Panc1 (cell line): ENCODE results near the gene SLX9. TPM values are rescaled to one million over a fixed set of nuclear protein-coding genes. Genes with fewer than 3 reads are reported as not detected.

Experiments used
- ATAC-seq: fragments of 200-7000 bp; cut with Tn5 transposase; 2 replicates; pipeline ENCODE4 v1.9.1; 2020; ENCODE audit warnings: mild to moderate bottlenecking, moderate library complexity
- BruUV-seq: library from RNA; stranded (reverse); fragments of 400-500 nt; replicated peaks from 2 replicates; lab custom pipeline; 2021; lab: Mats Ljungman, UMichigan
- CTCF ChIA-PET: fragments of 300-600 bp; sonication (Branson Sonifier 250); formaldehyde crosslinking; loops from one replicate; lab custom pipeline; 2022; ENCODE audit warnings: antibody characterized with exemption; lab: Charles Lee
- POLR2A ChIA-PET: fragments of 300-600 bp; sonication (Branson Sonifier 250); formaldehyde crosslinking; loops from one replicate; lab custom pipeline; 2022; ENCODE audit warnings: antibody characterized with exemption; lab: Charles Lee
- DNase-seq: peaks from one replicate; pipeline ENCODE4 v3.0.0-alpha.2; 2010; ENCODE audit warnings: low read depth, low spot score
- H3K27ac ChIP-seq: 2 replicates; pipeline ENCODE4 v1.5.1; 2011; ENCODE audit warnings: mild to moderate bottlenecking, low read length, inconsistent platforms
- H3K27me3 ChIP-seq: fragments of 200-500 bp; sonication (Bioruptor generic); 2 replicates; pipeline ENCODE4 v1.6.0; 2014; ENCODE audit warnings: low read length, inconsistent platforms; ENCODE audit not compliant: control insufficient read depth, insufficient read depth
- H3K36me3 ChIP-seq: fragments of 200-500 bp; sonication (Bioruptor generic); 2 replicates; pipeline ENCODE4 v1.5.1; 2014; ENCODE audit warnings: inconsistent platforms, mild to moderate bottlenecking, low read length, moderate library complexity; ENCODE audit not compliant: control insufficient read depth, insufficient read depth
- H3K4me1 ChIP-seq: 2 replicates; pipeline ENCODE4 v1.5.1; 2011; ENCODE audit warnings: inconsistent platforms, mild to moderate bottlenecking, low read length, moderate library complexity; ENCODE audit not compliant: control insufficient read depth, insufficient read depth
- H3K4me3 ChIP-seq, 2 experiments: 2 replicates each; pipeline ENCODE4 v1.5.1; 2011 to 2012; ENCODE audit warnings: low read depth in 2 of 2, low read length in 2 of 2, mild to moderate bottlenecking in 2 of 2, inconsistent platforms in 1 of 2, moderate library complexity in 1 of 2
- H3K9me3 ChIP-seq: fragments of 200-500 bp; sonication (Bioruptor generic); 2 replicates; pipeline ENCODE4 v1.5.1; 2014; ENCODE audit warnings: low read depth, mild to moderate bottlenecking, inconsistent platforms, low read length, moderate library complexity; ENCODE audit not compliant: control insufficient read depth, insufficient read depth
- POLR2AphosphoS5 ChIP-seq: IDR thresholded peaks from 2 replicates; pipeline ENCODE4 v1.6.1; 2012; ENCODE audit warnings: mild to moderate bottlenecking, low read depth, low read length, moderate library complexity
- SIN3A ChIP-seq: IDR thresholded peaks from 2 replicates; pipeline ENCODE4 v1.6.1; 2012; ENCODE audit warnings: low read depth, mild to moderate bottlenecking, low read length, moderate library complexity, borderline replicate concordance; ENCODE audit not compliant: insufficient read depth
- TCF7L2 ChIP-seq: IDR thresholded peaks from 2 replicates; pipeline ENCODE4 v1.6.1; 2011; ENCODE audit warnings: mild to moderate bottlenecking, low read depth, low read length, inconsistent platforms
- in situ Hi-C: cut with HindIII; loops from 2 replicates; pipeline ENCODE4 v1.10.0; 2016; ENCODE audit warnings: low sequenced_read_pairs, low pct_unique_long_range_greater_than_20kb
- intact Hi-C: fragments of 100-400 bp; cut with micrococcal nuclease; formaldehyde crosslinking; loops from one replicate; pipeline ENCODE4 v1.10.0; 2022; ENCODE audit not compliant: unreplicated experiment
- total RNA-seq: library from RNA; stranded (reverse); gene quantifications from one replicate; pipeline ENCODE4 v1.2.1, GENCODE V29; 2021; ENCODE audit not compliant: unreplicated experiment
- TF ChIP-seq, protein P1 (sequence below), 2 experiments: IDR thresholded peaks; 2 replicates each; pipeline ENCODE4 v1.6.1; 2011 to 2012; ENCODE audit warnings: low read depth in 2 of 2, control low read depth in 1 of 2, low read length in 1 of 2, mild to moderate bottlenecking in 1 of 2, moderate library complexity in 1 of 2; ENCODE audit not compliant: insufficient read depth in 1 of 2
- TF ChIP-seq, protein P2 (sequence below): fragments of 450-650 bp; IDR thresholded peaks from 2 replicates; pipeline ENCODE4 v1.5.1; 2017; ENCODE audit warnings: mild to moderate bottlenecking

The SLX9 gene
- total RNA-seq, 1 experiment from 2014 or later: 50.9 TPM

DNA sequence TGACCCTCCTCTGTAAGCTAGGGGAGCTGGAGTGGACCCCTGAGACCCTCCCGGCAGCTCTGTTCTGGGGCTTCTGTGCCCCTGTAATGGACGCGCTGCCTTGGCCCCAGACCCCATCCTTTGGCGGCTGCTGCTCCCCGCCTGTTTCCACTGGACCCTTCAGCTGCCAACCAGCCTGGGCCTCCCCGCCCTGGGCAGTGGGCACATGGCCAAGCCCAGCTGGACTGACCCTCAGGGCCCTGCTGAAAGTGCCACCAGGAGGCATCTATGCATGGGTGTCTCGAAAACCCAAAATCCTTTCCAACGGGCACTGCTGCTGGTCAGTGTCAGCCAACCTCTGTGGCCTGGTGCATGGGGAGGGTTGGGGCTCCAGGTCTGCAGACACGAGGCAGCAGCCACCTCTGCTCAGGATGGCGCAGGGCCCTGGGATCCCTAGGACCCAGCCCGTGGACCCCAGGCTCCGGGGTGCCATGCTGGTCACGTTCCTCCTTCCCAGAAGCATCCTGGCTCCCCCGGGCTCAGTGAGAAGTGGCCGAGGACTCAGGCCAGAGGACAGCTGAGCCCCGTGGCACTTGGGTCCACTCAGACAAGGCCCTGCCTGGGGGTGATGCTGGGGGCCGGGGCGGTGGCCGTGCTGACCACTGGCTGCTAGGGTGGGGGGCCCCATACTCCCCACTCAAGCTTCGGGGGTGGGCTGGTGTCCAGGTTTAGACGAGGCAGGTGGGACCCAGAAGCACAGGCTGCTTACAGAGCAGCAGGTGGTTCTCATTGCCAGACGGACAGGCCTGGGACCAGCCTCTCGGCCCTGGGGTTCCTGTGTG lies 46.9 kb downstream of the SLX9 start:
- Histone ChIP-seq H3K4me1 (no peaks in the 10 kb centered on the region), H3K4me3 (no peak overlapping the region), H3K27ac (no peak overlapping the region), H3K9me3 (no peaks in the 10 kb centered on the region), H3K36me3 (no peaks in the 10 kb centered on the region), H3K27me3 (no peaks in the 10 kb centered on the region)
- in situ Hi-C loops (no loop called here), intact Hi-C loops (no loop called here)
- TF ChIP-seq, protein P1, sequence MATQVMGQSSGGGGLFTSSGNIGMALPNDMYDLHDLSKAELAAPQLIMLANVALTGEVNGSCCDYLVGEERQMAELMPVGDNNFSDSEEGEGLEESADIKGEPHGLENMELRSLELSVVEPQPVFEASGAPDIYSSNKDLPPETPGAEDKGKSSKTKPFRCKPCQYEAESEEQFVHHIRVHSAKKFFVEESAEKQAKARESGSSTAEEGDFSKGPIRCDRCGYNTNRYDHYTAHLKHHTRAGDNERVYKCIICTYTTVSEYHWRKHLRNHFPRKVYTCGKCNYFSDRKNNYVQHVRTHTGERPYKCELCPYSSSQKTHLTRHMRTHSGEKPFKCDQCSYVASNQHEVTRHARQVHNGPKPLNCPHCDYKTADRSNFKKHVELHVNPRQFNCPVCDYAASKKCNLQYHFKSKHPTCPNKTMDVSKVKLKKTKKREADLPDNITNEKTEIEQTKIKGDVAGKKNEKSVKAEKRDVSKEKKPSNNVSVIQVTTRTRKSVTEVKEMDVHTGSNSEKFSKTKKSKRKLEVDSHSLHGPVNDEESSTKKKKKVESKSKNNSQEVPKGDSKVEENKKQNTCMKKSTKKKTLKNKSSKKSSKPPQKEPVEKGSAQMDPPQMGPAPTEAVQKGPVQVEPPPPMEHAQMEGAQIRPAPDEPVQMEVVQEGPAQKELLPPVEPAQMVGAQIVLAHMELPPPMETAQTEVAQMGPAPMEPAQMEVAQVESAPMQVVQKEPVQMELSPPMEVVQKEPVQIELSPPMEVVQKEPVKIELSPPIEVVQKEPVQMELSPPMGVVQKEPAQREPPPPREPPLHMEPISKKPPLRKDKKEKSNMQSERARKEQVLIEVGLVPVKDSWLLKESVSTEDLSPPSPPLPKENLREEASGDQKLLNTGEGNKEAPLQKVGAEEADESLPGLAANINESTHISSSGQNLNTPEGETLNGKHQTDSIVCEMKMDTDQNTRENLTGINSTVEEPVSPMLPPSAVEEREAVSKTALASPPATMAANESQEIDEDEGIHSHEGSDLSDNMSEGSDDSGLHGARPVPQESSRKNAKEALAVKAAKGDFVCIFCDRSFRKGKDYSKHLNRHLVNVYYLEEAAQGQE (IDR thresholded peaks at IDR 0.05; ENCODE audit: insufficient read depth in 1 of 2, low read depth in 2 of 2, low read length in 1 of 2): no peak
- no peak for TF ChIP-seq TCF7L2
- ChIA-PET CTCF (no interaction called here), POLR2A (no interaction called here)
- no TSS peak for BruUV-seq
- no peak for DNase-seq
- ATAC-seq: no peak

DNA sequence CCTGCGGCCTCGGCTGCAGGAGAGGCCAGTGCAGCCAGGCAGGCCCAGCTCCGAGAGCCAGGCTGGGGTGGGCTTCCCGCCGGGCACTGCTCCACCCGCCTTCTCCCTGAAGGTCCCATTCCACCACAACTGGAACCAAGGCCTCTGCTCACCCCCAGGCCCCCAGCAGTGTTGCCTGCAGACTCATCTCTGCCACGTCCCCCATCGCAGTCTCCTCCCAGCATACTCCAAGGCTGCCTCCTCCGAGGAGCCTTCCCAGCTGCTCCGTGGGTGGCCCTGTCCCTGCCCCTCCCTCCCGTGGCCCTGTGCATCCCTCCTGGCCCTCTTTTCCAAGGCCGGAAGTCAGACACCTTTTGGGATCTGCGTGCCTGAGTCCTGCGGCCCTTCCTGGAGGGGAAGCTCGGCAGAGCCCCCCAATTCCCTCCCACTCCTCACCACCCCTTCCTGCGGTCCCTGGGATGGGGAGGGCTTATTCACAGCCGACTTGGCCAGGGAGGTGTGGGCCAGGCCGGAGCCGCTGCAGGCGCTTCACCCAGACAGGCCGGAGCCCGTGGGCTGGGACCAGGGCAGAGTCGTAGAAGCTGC lies 47.6 kb downstream of the SLX9 start:
- no peaks in the 10 kb centered on the region for H3K27me3 ChIP-seq
- H3K4me3 ChIP-seq: no peak overlapping the region
- CTCF ChIA-PET: no interaction called here
- TF ChIP-seq TCF7L2 (no peak), POLR2AphosphoS5 (no peak), SIN3A (no peak)
- TF ChIP-seq, protein P2, sequence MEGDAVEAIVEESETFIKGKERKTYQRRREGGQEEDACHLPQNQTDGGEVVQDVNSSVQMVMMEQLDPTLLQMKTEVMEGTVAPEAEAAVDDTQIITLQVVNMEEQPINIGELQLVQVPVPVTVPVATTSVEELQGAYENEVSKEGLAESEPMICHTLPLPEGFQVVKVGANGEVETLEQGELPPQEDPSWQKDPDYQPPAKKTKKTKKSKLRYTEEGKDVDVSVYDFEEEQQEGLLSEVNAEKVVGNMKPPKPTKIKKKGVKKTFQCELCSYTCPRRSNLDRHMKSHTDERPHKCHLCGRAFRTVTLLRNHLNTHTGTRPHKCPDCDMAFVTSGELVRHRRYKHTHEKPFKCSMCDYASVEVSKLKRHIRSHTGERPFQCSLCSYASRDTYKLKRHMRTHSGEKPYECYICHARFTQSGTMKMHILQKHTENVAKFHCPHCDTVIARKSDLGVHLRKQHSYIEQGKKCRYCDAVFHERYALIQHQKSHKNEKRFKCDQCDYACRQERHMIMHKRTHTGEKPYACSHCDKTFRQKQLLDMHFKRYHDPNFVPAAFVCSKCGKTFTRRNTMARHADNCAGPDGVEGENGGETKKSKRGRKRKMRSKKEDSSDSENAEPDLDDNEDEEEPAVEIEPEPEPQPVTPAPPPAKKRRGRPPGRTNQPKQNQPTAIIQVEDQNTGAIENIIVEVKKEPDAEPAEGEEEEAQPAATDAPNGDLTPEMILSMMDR: no peak
- TF ChIP-seq, protein P1 (IDR thresholded peaks at IDR 0.05; ENCODE audit: insufficient read depth in 1 of 2, low read depth in 2 of 2, low read length in 1 of 2): no peak
- H3K4me1 ChIP-seq: no peaks in the 10 kb centered on the region
- no TSS peak for BruUV-seq
- H3K27ac ChIP-seq: no peak overlapping the region
- no peak for DNase-seq
- intact Hi-C loops: no loop called here
- POLR2A ChIA-PET: no interaction called here
- H3K9me3 ChIP-seq: no peaks in the 10 kb centered on the region
- ATAC-seq: no peak
- H3K36me3 ChIP-seq: no peaks in the 10 kb centered on the region
- in situ Hi-C loops: no loop called here
